HepG2 (cell line): ENCODE results near the gene RAB8A. TPM values are rescaled to one million over a fixed set of nuclear protein-coding genes. Genes with fewer than 3 reads are reported as not detected.
A peak's percentile ranks its signal among the peaks of the same experiment; 100 is the strongest.

Experiments used
- ATF1 ChIP-seq: IDR thresholded peaks from 2 replicates; pipeline ENCODE4 v1.6.1; 2016; ENCODE audit warnings: mild to moderate bottlenecking, control low read depth
- HNF4A ChIP-seq: sonication (generic); formaldehyde crosslinking; IDR thresholded peaks from 2 replicates; pipeline ENCODE4 v1.4.0; 2020; ENCODE audit warnings: missing genetic modification reagents
- IKZF1 ChIP-seq: fragments of 450-650 bp; IDR thresholded peaks from 2 replicates; pipeline ENCODE4 v1.7.1; 2016
- MAF1 ChIP-seq: sonication (generic); formaldehyde crosslinking; IDR thresholded peaks from 2 replicates; pipeline ENCODE4 v1.5.0; 2020; ENCODE audit warnings: missing genetic modification reagents, borderline replicate concordance
- MTA3 ChIP-seq: sonication (generic); formaldehyde crosslinking; IDR thresholded peaks from 2 replicates; pipeline ENCODE4 v1.4.0; 2020; ENCODE audit warnings: missing genetic modification reagents
- NFYC ChIP-seq: IDR thresholded peaks from 2 replicates; pipeline ENCODE4 v1.6.1; 2016; ENCODE audit warnings: missing genetic modification reagents, missing compliant biosample characterization
- PCBP2 ChIP-seq: fragments of 200-400 bp; formaldehyde crosslinking; optimal IDR thresholded peaks from 2 replicates; pipeline ENCODE3; 2018; ENCODE audit warnings: low read length, low read depth; ENCODE audit not compliant: poor library complexity, severe bottlenecking
- PREB ChIP-seq: sonication (generic); formaldehyde crosslinking; IDR thresholded peaks from 2 replicates; pipeline ENCODE4 v1.4.0; 2020; ENCODE audit warnings: missing genetic modification reagents
- RBFOX2 ChIP-seq: fragments of 200-400 bp; formaldehyde crosslinking; IDR thresholded peaks from 2 replicates; pipeline ENCODE4 v1.6.1; 2017; ENCODE audit warnings: low read depth, mild to moderate bottlenecking, low read length
- THYN1 ChIP-seq: sonication (generic); formaldehyde crosslinking; IDR thresholded peaks from 2 replicates; pipeline ENCODE4 v1.8.1; 2023; ENCODE audit warnings: low read depth, mild to moderate bottlenecking, moderate library complexity, missing genetic modification reagents, borderline replicate concordance
- TSC22D2 ChIP-seq: sonication (generic); formaldehyde crosslinking; IDR thresholded peaks from 2 replicates; pipeline ENCODE4 v1.5.1; 2020; ENCODE audit warnings: missing genetic modification reagents, mild to moderate bottlenecking, borderline replicate concordance
- YEATS2 ChIP-seq: sonication (generic); formaldehyde crosslinking; IDR thresholded peaks from 2 replicates; pipeline ENCODE4 v1.4.0; 2020; ENCODE audit warnings: missing genetic modification reagents, borderline replicate concordance
- ZNF225 ChIP-seq: sonication (generic); formaldehyde crosslinking; IDR thresholded peaks from 2 replicates; pipeline ENCODE4 v1.4.0; 2020; ENCODE audit warnings: mild to moderate bottlenecking, missing genetic modification reagents
- ZNF24 ChIP-seq: fragments of 450-650 bp; IDR thresholded peaks from 2 replicates; pipeline ENCODE4 v1.6.1; 2017; ENCODE audit warnings: antibody characterized with exemption, mild to moderate bottlenecking
- ZNF253 ChIP-seq: sonication (generic); formaldehyde crosslinking; IDR thresholded peaks from 2 replicates; pipeline ENCODE4 v1.8.0; 2022; ENCODE audit warnings: mild to moderate bottlenecking, missing genetic modification reagents, borderline replicate concordance
- ZNF256 ChIP-seq: sonication (generic); formaldehyde crosslinking; conservative IDR thresholded peaks from 2 replicates; pipeline ENCODE4 v1.4.0; 2020; ENCODE audit warnings: missing genetic modification reagents
- ZNF451 ChIP-seq: sonication (generic); formaldehyde crosslinking; IDR thresholded peaks from 2 replicates; pipeline ENCODE4 v1.5.0; 2020; ENCODE audit warnings: mild to moderate bottlenecking, missing genetic modification reagents
- ZNF670 ChIP-seq: sonication (generic); formaldehyde crosslinking; IDR thresholded peaks from 2 replicates; pipeline ENCODE4 v1.8.0; 2022; ENCODE audit warnings: mild to moderate bottlenecking, missing genetic modification reagents, borderline replicate concordance
- ZNF720 ChIP-seq: sonication (generic); formaldehyde crosslinking; IDR thresholded peaks from 2 replicates; pipeline ENCODE4 v1.4.0; 2020; ENCODE audit warnings: missing genetic modification reagents
- ZNF788 ChIP-seq: sonication (generic); formaldehyde crosslinking; IDR thresholded peaks from 2 replicates; pipeline ENCODE4 v1.5.0; 2020; ENCODE audit warnings: mild to moderate bottlenecking, missing genetic modification reagents, borderline replicate concordance
- ZNF792 ChIP-seq: IDR thresholded peaks from 2 replicates; pipeline ENCODE4 v1.6.1; 2016
- ZSCAN20 ChIP-seq: sonication (generic); formaldehyde crosslinking; IDR thresholded peaks from 2 replicates; pipeline ENCODE4 v1.4.0; 2020; ENCODE audit warnings: missing genetic modification reagents, mild to moderate bottlenecking, borderline replicate concordance
- polyA plus RNA-seq, 8 experiments: library from polyadenylated mRNA; depleted of rRNA in 3 of 8; stranded (reverse) in 7 of 8; unstranded in 1 of 8; fragments of >200 nt; fragmentation: Illumina TruSeq in 4 of 8; extraction: Trizol in 4 of 8; gene quantifications; 2 replicates each; pipeline versions ENCODE4 v1.2.1 to v1.2.3, GENCODE V29; 2011 to 2016; ENCODE audit warnings: low read depth in 4 of 8, missing spikeins in 1 of 8, mixed read lengths in 1 of 8; ENCODE audit not compliant: insufficient read depth in 1 of 8
- total RNA-seq, 5 experiments: library from RNA; depleted of rRNA; stranded (reverse); fragments of >200 nt; fragmentation: Illumina TruSeq; extraction: Trizol; gene quantifications; 2 replicates each; pipeline ENCODE4 v1.2.3, GENCODE V29; 2016; ENCODE audit warnings: low read depth in 1 of 5
- TF ChIP-seq, protein P1 (sequence below): sonication (generic); formaldehyde crosslinking; IDR thresholded peaks from 2 replicates; pipeline ENCODE4 v1.4.0; 2020; ENCODE audit warnings: mild to moderate bottlenecking, missing genetic modification reagents
- TF ChIP-seq, protein P2 (sequence below): sonication (generic); formaldehyde crosslinking; IDR thresholded peaks from 2 replicates; pipeline ENCODE4 v1.5.0; 2020; ENCODE audit warnings: missing genetic modification reagents
- TF ChIP-seq, protein P3 (sequence below): sonication (generic); formaldehyde crosslinking; IDR thresholded peaks from 2 replicates; pipeline ENCODE4 v1.5.1; 2020; ENCODE audit warnings: mild to moderate bottlenecking, moderate library complexity, missing genetic modification reagents
- TF ChIP-seq, protein P4 (sequence below), 2 experiments: fragments of 450-650 bp in 1 of 2; sonication (generic) in 1 of 2; formaldehyde crosslinking; IDR thresholded peaks; 2 replicates each; pipeline versions ENCODE4 v1.5.0 to v1.8.0; 2020 to 2022; ENCODE audit warnings: mild to moderate bottlenecking in 1 of 2, missing genetic modification reagents in 1 of 2

RAB8A gene
- total and polyA plus RNA-seq, 2 of the 13 experiments (the other 11 are each of a cell fraction or from before 2014, with no cell fraction given): 36.7 to 45.0 TPM

DNA sequence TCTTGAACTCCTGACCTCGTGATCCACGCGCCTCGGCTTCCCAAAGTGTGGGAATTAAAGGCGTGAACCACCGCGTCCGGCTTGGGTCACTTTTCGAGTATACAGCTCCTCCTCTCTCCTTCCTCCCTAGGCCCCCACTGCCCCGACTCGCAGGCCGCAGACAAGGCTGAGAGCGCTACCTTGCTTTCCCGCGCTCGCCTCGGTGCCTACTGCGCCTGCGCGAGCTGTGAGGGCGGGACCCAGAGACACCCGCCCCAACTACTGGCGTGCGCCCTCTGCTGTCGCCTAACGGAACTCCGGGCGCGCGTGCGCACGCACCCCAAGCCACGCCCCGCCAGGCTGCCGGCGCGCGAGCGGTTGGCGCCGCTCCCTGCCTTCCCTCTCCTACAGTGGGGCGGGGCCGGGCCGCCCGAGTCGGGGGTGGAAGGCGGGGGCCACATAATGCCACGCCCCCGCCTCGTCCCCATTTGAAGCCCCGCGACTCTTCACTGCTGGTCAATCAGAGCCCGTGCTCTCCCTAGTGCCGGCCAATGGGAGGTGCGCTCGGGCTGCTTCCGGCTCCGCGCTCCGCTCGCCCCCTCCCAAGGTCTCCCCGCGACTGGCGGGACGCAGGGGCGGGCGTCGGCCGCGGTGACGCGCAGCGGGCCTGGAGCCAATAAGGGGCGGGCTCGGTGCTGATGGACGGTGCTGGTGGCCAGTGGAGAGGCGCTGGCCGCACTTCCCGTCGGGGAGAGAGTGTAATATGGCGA is at the start of gene RAB8A (continued):
- TF ChIP-seq, protein P1, sequence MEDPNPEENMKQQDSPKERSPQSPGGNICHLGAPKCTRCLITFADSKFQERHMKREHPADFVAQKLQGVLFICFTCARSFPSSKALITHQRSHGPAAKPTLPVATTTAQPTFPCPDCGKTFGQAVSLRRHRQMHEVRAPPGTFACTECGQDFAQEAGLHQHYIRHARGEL (CRISPR knock-in tag): no peak
- TF ChIP-seq PREB: no peak
- no peak for TF ChIP-seq IKZF1
- TF ChIP-seq, protein P2, sequence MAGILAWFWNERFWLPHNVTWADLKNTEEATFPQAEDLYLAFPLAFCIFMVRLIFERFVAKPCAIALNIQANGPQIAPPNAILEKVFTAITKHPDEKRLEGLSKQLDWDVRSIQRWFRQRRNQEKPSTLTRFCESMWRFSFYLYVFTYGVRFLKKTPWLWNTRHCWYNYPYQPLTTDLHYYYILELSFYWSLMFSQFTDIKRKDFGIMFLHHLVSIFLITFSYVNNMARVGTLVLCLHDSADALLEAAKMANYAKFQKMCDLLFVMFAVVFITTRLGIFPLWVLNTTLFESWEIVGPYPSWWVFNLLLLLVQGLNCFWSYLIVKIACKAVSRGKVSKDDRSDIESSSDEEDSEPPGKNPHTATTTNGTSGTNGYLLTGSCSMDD: no peak
- TF ChIP-seq MAF1 (CRISPR knock-in tag): no peak
- TF ChIP-seq, protein P3, sequence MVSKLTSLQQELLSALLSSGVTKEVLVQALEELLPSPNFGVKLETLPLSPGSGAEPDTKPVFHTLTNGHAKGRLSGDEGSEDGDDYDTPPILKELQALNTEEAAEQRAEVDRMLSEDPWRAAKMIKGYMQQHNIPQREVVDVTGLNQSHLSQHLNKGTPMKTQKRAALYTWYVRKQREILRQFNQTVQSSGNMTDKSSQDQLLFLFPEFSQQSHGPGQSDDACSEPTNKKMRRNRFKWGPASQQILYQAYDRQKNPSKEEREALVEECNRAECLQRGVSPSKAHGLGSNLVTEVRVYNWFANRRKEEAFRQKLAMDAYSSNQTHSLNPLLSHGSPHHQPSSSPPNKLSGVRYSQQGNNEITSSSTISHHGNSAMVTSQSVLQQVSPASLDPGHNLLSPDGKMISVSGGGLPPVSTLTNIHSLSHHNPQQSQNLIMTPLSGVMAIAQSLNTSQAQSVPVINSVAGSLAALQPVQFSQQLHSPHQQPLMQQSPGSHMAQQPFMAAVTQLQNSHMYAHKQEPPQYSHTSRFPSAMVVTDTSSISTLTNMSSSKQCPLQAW (CRISPR knock-in tag): peak; percentile 76
- TF ChIP-seq ZNF256 (CRISPR knock-in tag): no peak
- TF ChIP-seq ATF1 (CRISPR knock-in tag): peak; percentile 83
- TF ChIP-seq ZNF788: peak; percentile 73; the same call in 1 of the 2 replicates
- TF ChIP-seq NFYC (CRISPR knock-in tag): peak; percentile 98
- TF ChIP-seq ZNF451: peak; percentile 74; the same call in 1 of the 2 replicates
- TF ChIP-seq YEATS2 (CRISPR knock-in tag): peak; percentile 64; the same call in 1 of the 2 replicates
- no peak for TF ChIP-seq ZNF24
- no peak for TF ChIP-seq ZNF225 (CRISPR knock-in tag)
- TF ChIP-seq, protein P4, sequence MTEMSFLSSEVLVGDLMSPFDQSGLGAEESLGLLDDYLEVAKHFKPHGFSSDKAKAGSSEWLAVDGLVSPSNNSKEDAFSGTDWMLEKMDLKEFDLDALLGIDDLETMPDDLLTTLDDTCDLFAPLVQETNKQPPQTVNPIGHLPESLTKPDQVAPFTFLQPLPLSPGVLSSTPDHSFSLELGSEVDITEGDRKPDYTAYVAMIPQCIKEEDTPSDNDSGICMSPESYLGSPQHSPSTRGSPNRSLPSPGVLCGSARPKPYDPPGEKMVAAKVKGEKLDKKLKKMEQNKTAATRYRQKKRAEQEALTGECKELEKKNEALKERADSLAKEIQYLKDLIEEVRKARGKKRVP (CRISPR knock-in tag; IDR thresholded peaks at IDR 0.05): peak in 1 of 2 experiments; percentile 48; a peak in 1 of 4 replicates
- no peak for TF ChIP-seq PCBP2
- TF ChIP-seq HNF4A: no peak; the same call in 1 of the 2 replicates
- TF ChIP-seq ZNF253 (CRISPR knock-in tag): 0 out of 2 replicates have a peak, but pooled peaks have one; percentile 59
- TF ChIP-seq MTA3 (CRISPR knock-in tag): no peak
- TF ChIP-seq THYN1: no peak
- TF ChIP-seq TSC22D2 (CRISPR knock-in tag): peak; percentile 38; the same call in 1 of the 2 replicates
- peak; percentile 75 for TF ChIP-seq RBFOX2
- no peak; the same call in 1 of the 2 replicates for TF ChIP-seq ZNF670 (CRISPR knock-in tag)
- TF ChIP-seq ZSCAN20 (CRISPR knock-in tag): 0 out of 2 replicates have a peak, but pooled peaks have one; percentile 54
- no peak for TF ChIP-seq ZNF720
- TF ChIP-seq ZNF792 (CRISPR knock-in tag): peak; percentile 63; the same call in 1 of the 2 replicates
